RWPE2 (cell line): ENCODE measurements around the gene ICE1.

Source experiments
- ATAC-seq: fragments of 200-7000 bp; cut with Tn5 transposase; 3 replicates; pipeline ENCODE4 v1.9.1; 2021; ENCODE audit warnings: low read depth
- DNase-seq: peaks from one replicate; pipeline ENCODE4 v3.0.0-alpha.2; 2020; ENCODE audit warnings: low spot score
- H3K27ac ChIP-seq: fragments of 450-650 bp; 2 replicates; pipeline ENCODE4 v1.5.1; 2017; ENCODE audit warnings: mild to moderate bottlenecking; ENCODE audit not compliant: poor library complexity, severe bottlenecking
- H3K27me3 ChIP-seq: fragments of 250-450 bp; sonication (Bioruptor Pico); 2 replicates; pipeline ENCODE4 v1.5.1; 2021; ENCODE audit warnings: mild to moderate bottlenecking, moderate library complexity; ENCODE audit not compliant: insufficient read depth, poor library complexity, severe bottlenecking
- H3K36me3 ChIP-seq: fragments of 250-450 bp; sonication (Bioruptor Pico); 2 replicates; pipeline ENCODE4 v1.5.1; 2020; ENCODE audit warnings: low read depth, mild to moderate bottlenecking, moderate library complexity
- H3K4me1 ChIP-seq: fragments of 250-450 bp; sonication (Bioruptor Pico); 2 replicates; pipeline ENCODE4 v1.5.1; 2021; ENCODE audit warnings: mild to moderate bottlenecking, moderate library complexity; ENCODE audit not compliant: insufficient read depth, poor library complexity, severe bottlenecking
- H3K4me3 ChIP-seq: fragments of 250-450 bp; sonication (Bioruptor Pico); 2 replicates; pipeline ENCODE4 v1.5.1; 2021; ENCODE audit warnings: mild to moderate bottlenecking, moderate library complexity; ENCODE audit not compliant: severe bottlenecking
- H3K9me3 ChIP-seq: fragments of 250-450 bp; sonication (Bioruptor Pico); 2 replicates; pipeline ENCODE4 v1.5.1; 2021; ENCODE audit warnings: mild to moderate bottlenecking, moderate library complexity; ENCODE audit not compliant: severe bottlenecking
- TF ChIP-seq, protein P1 (sequence below): fragments of 450-650 bp; IDR thresholded peaks from one replicate; pipeline ENCODE4 v1.5.1; 2017; ENCODE audit warnings: mild to moderate bottlenecking, moderate library complexity; ENCODE audit not compliant: poor library complexity, severe bottlenecking

ICE1 gene

GRCh38 chr5:5539590-5539989, 117.1 kb downstream of the ICE1 start:
- DNase-seq (no peak), ATAC-seq (no peak)
- TF ChIP-seq, protein P1, sequence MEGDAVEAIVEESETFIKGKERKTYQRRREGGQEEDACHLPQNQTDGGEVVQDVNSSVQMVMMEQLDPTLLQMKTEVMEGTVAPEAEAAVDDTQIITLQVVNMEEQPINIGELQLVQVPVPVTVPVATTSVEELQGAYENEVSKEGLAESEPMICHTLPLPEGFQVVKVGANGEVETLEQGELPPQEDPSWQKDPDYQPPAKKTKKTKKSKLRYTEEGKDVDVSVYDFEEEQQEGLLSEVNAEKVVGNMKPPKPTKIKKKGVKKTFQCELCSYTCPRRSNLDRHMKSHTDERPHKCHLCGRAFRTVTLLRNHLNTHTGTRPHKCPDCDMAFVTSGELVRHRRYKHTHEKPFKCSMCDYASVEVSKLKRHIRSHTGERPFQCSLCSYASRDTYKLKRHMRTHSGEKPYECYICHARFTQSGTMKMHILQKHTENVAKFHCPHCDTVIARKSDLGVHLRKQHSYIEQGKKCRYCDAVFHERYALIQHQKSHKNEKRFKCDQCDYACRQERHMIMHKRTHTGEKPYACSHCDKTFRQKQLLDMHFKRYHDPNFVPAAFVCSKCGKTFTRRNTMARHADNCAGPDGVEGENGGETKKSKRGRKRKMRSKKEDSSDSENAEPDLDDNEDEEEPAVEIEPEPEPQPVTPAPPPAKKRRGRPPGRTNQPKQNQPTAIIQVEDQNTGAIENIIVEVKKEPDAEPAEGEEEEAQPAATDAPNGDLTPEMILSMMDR, result no peak

More at GRCh38 chr5:5539590-5539989, 117.1 kb downstream of the ICE1 start:
- Histone ChIP-seq H3K4me1 (no peaks in the 10 kb centered on the region), H3K27me3 (peaks cover 6% of the 10 kb centered on the region), H3K36me3 (no peaks in the 10 kb centered on the region), H3K4me3 (no peak overlapping the region), H3K9me3 (no peaks in the 10 kb centered on the region), H3K27ac (no peak overlapping the region)
